K562 (cell line): Measurements from ENCODE around the gene NKAIN1. TPM values are rescaled to one million over a fixed set of nuclear protein-coding genes. Genes with fewer than 3 reads are reported as not detected.

Experiments used
- ATAC-seq: fragments of 200-7000 bp; cut with Tn5 transposase; 3 replicates; pipeline ENCODE4 v1.9.1; 2020; ENCODE audit warnings: moderate library complexity
- BruUV-seq: library from RNA; stranded (reverse); fragments of 400-500 nt; replicated peaks from 2 replicates; lab custom pipeline; 2021; lab: Mats Ljungman, UMichigan
- CTCF ChIA-PET: fragments of 300-600 bp; formaldehyde crosslinking; extraction: SDS; loops from one replicate; lab custom pipeline; 2021; ENCODE audit warnings: low intra/inter-chr PET ratio; lab: Yijun Ruan, JAX
- POLR2A ChIA-PET: fragments of 300-600, 350-650 bp; sonication (Branson Sonifier 250); formaldehyde crosslinking; extraction: SDS; loops from one replicate; lab custom pipeline; 2021; ENCODE audit warnings: antibody characterized with exemption, inconsistent platforms; lab: Yijun Ruan, JAX
- DNase-seq, 4 experiments: peaks; one replicate each; pipeline versions ENCODE4 v3.0.0 to v3.0.0-alpha.2; 2011 to 2018; ENCODE audit warnings: low spot score in 3 of 4, mixed read lengths in 3 of 4; ENCODE audit errors: extremely low read depth in 1 of 4
- FAIRE-seq: peaks from 2 replicates; lab custom pipeline; 2011; peaks lifted over from hg19 to GRCh38; lab: Jason Lieb, UNC
- H2AFZ ChIP-seq: 2 replicates; pipeline ENCODE4 v1.6.0; 2011; ENCODE audit warnings: low read depth, low read length, control low read depth, inconsistent platforms
- H3K27ac ChIP-seq: fragments of 200-600 bp; 3 replicates; pipeline ENCODE4 v1.8.0; 2011; ENCODE audit warnings: low read depth, mild to moderate bottlenecking, control low read depth, inconsistent platforms, low read length, moderate library complexity, mixed read lengths; ENCODE audit errors: extremely low read depth
- H3K27me3 ChIP-seq, 2 experiments: fragments of 300-600 bp in 1 of 2; 2 replicates in 1 of 2; 3 replicates in 1 of 2; pipeline versions ENCODE4 v1.6.0 to v1.8.0; 2011; ENCODE audit warnings: inconsistent platforms in 2 of 2, low read length in 2 of 2, mild to moderate bottlenecking in 1 of 2, mixed read lengths in 1 of 2, moderate library complexity in 1 of 2; ENCODE audit not compliant: control insufficient read depth in 2 of 2, insufficient read depth in 2 of 2
- H3K36me3 ChIP-seq: fragments of 300-600 bp; 3 replicates; pipeline ENCODE4 v1.8.0; 2011; ENCODE audit warnings: mild to moderate bottlenecking, low read length, inconsistent platforms; ENCODE audit not compliant: control insufficient read depth, insufficient read depth
- H3K4me1 ChIP-seq, 2 experiments: fragments of 200-600 bp in 1 of 2; replicated peaks in 1 of 2; 2 replicates in 1 of 2; 3 replicates in 1 of 2; pipeline versions ENCODE4 v1.5.1 to v1.8.0; 2011; ENCODE audit warnings: inconsistent platforms in 2 of 2, low read length in 2 of 2, mild to moderate bottlenecking in 1 of 2, mixed read lengths in 1 of 2, moderate library complexity in 1 of 2; ENCODE audit not compliant: control insufficient read depth in 2 of 2, insufficient read depth in 2 of 2
- H3K4me2 ChIP-seq: 2 replicates; pipeline ENCODE4 v1.6.1; 2011; ENCODE audit warnings: low read length, control low read depth, inconsistent platforms, mixed read lengths; ENCODE audit not compliant: insufficient read depth
- H3K4me3 ChIP-seq: fragments of 200-600 bp; sonication (generic), shearing (Covaris generic); 2 replicates; pipeline ENCODE4 v1.5.1; 2016; ENCODE audit warnings: control low read depth, inconsistent platforms
- H3K79me2 ChIP-seq: fragments of 200-600 bp; 3 replicates; pipeline ENCODE4 v1.8.0; 2011; ENCODE audit warnings: low read length, inconsistent platforms; ENCODE audit not compliant: control insufficient read depth, insufficient read depth
- H3K9ac ChIP-seq, 2 experiments: 2 replicates each; pipeline versions ENCODE4 v1.6.0 to v1.6.1; 2011; ENCODE audit warnings: low read depth in 2 of 2, low read length in 2 of 2, control low read depth in 1 of 2, inconsistent platforms in 1 of 2, mild to moderate bottlenecking in 1 of 2, mixed read lengths in 1 of 2; ENCODE audit not compliant: insufficient read depth in 1 of 2
- H3K9me1 ChIP-seq: one replicate; pipeline ENCODE4 v1.6.0; 2011; ENCODE audit warnings: inconsistent platforms, mild to moderate bottlenecking, low read length, moderate library complexity; ENCODE audit not compliant: control insufficient read depth, insufficient read depth
- H3K9me3 ChIP-seq: replicated peaks from 2 replicates; pipeline ENCODE4 v1.5.1; 2011; ENCODE audit warnings: low read depth, low read length, inconsistent platforms; ENCODE audit not compliant: control insufficient read depth, insufficient read depth
- H4K20me1 ChIP-seq: replicated peaks from 2 replicates; pipeline ENCODE4 v1.6.1; 2011; ENCODE audit warnings: low read length, inconsistent platforms, mixed read lengths; ENCODE audit not compliant: control insufficient read depth, insufficient read depth
- ATF1 ChIP-seq, 2 experiments: fragments of 450-650 bp in 1 of 2; IDR thresholded peaks; 2 replicates each; pipeline ENCODE4 v1.6.1; 2016; ENCODE audit warnings: missing compliant biosample characterization in 1 of 2, missing genetic modification characterization in 1 of 2
- ATF7 ChIP-seq: fragments of 450-650 bp; IDR thresholded peaks from 2 replicates; pipeline ENCODE4 v1.7.1; 2014; ENCODE audit warnings: mild to moderate bottlenecking, moderate library complexity
- BCOR ChIP-seq: fragments of 450-650 bp; IDR thresholded peaks from 2 replicates; pipeline ENCODE4 v1.6.1; 2016
- CREM ChIP-seq: IDR thresholded peaks from 2 replicates; pipeline ENCODE4 v1.6.1; 2014; ENCODE audit warnings: antibody characterized with exemption, low read depth
- EGR1 ChIP-seq: fragments of 450-650 bp; conservative IDR thresholded peaks from 2 replicates; pipeline ENCODE4 v1.6.1; 2017; ENCODE audit warnings: mild to moderate bottlenecking
- GTF2F1 ChIP-seq: IDR thresholded peaks from 2 replicates; pipeline ENCODE4 v1.6.1; 2011; ENCODE audit warnings: low read depth, low read length, improper control_type of control experiment
- JUND ChIP-seq, 2 experiments: IDR thresholded peaks; 2 replicates in 1 of 2; 3 replicates in 1 of 2; pipeline ENCODE4 v1.6.1; 2011; ENCODE audit warnings: borderline replicate concordance in 2 of 2, low read depth in 2 of 2, low read length in 2 of 2, improper control_type of control experiment in 1 of 2, missing biosample characterization in 1 of 2, missing genetic modification characterization in 1 of 2, missing genetic modification reagents in 1 of 2
- KDM1A ChIP-seq, 2 experiments: fragments of 450-650 bp; IDR thresholded peaks; 2 replicates each; pipeline ENCODE4 v1.6.1; 2016; ENCODE audit warnings: mild to moderate bottlenecking in 2 of 2
- MCM7 ChIP-seq, 2 experiments: fragments of 450-650 bp; IDR thresholded peaks; 2 replicates each; pipeline ENCODE4 v1.6.1; 2016 to 2018
- PTBP1 ChIP-seq: fragments of 200-400 bp; formaldehyde crosslinking; IDR thresholded peaks from 2 replicates; pipeline ENCODE4 v1.6.1; 2017; ENCODE audit warnings: low read depth, low read length
- RBM25 ChIP-seq: fragments of 200-400 bp; formaldehyde crosslinking; IDR thresholded peaks from 2 replicates; pipeline ENCODE4 v1.6.1; 2018; ENCODE audit warnings: low read length, low read depth, moderate library complexity; ENCODE audit not compliant: severe bottlenecking
- XRCC3 ChIP-seq: fragments of 450-650 bp; IDR thresholded peaks from 2 replicates; pipeline ENCODE4 v1.6.1; 2017; ENCODE audit warnings: mild to moderate bottlenecking, moderate library complexity
- ZNF316 ChIP-seq: fragments of 450-650 bp; IDR thresholded peaks from 2 replicates; pipeline ENCODE4 v1.6.1; 2016
- ZNF384 ChIP-seq: IDR thresholded peaks from 2 replicates; pipeline ENCODE4 v1.6.1; 2012; ENCODE audit warnings: low read depth, low read length, improper control_type of control experiment
- WGBS: fragments of 100-300 bp; shearing (Covaris generic); methylation state at CpG from one replicate; pipeline ENCODE4 v1.1.6; 2016; ENCODE audit warnings: low coverage, mixed read lengths; ENCODE audit not compliant: insufficient coverage; ENCODE audit errors: missing lambda C conversion rate; 5-methylcytosine and 5-hydroxymethylcytosine counted together
- in situ Hi-C: fragments of 300-500 bp; cut with MboI; formaldehyde crosslinking; loops from 4 replicates; pipeline ENCODE4 v1.15.0; 2018; ENCODE audit warnings: inconsistent platforms, mixed read lengths
- intact Hi-C: fragments of 100-400 bp; cut with micrococcal nuclease; formaldehyde crosslinking; loops from 2 replicates; pipeline ENCODE4 v1.14.2; 2022
- polyA plus RNA-seq, 8 experiments: library from polyadenylated mRNA; depleted of rRNA in 4 of 8; stranded (reverse) in 5 of 8; unstranded in 3 of 8; fragments of >200 nt; fragmentation: Nextera tagmentation in 2 of 8; fragmentation: Illumina TruSeq in 1 of 8; extraction: Ambion mirVana in 2 of 8; extraction: Trizol in 1 of 8; gene quantifications; 2 replicates each; pipeline versions ENCODE4 v1.2.1 to v1.2.3, GENCODE V29; 2011 to 2014; ENCODE audit warnings: inconsistent platforms in 1 of 8, missing spikeins in 1 of 8
- total RNA-seq, 7 experiments: library from RNA; depleted of rRNA in 6 of 7; stranded (reverse); fragments of >200 nt in 6 of 7; fragmentation: Illumina TruSeq in 2 of 7; extraction: Trizol in 2 of 7; gene quantifications; 2 replicates each; pipeline versions ENCODE4 v1.2.1 to v1.2.3, GENCODE V29; 2011 to 2021; ENCODE audit warnings: low replicate concordance in 1 of 7
- TF ChIP-seq, protein P1 (sequence below), 2 experiments: fragments of 450-650 bp in 1 of 2; sonication (generic) in 1 of 2; formaldehyde crosslinking in 1 of 2; IDR thresholded peaks in 1 of 2; conservative IDR thresholded peaks in 1 of 2; 2 replicates each; pipeline versions ENCODE4 v1.6.1 to v1.8.1; 2016 to 2023; ENCODE audit warnings: mild to moderate bottlenecking in 2 of 2, moderate library complexity in 2 of 2, inconsistent platforms in 1 of 2, missing genetic modification reagents in 1 of 2

The NKAIN1 gene
- total and polyA plus RNA-seq, 9 of the 15 experiments (the other 6 are each of a cell fraction or from before 2014, with no cell fraction given): 0.03 to 0.22 (median 0.04) TPM; not detected in 3

DNA sequence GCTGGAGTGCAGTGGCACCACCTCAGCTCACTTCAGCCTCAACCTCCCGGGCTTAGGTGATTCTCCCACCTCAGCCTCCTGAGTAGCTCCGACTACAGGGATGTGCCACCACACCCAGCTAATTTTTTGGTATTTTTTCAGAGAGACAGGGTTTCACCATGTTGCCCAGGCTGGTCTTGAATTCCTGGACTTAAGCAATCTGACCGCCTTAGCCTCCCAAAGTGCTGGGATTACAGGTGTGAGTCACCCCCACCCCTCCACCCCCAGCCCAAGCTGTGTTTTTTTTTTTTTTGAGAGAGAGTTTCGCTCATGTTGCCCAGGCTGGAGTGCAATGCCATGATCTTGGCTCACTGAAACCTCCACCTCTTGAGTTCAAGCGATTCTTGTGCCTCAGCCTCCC is 75.4 kb downstream of the NKAIN1 start:
- peaks cover 28 to 36% of the 10 kb centered on the region in 2 experiments for H3K4me1 ChIP-seq
- no peak for DNase-seq
- no TSS peak for BruUV-seq
- POLR2A ChIA-PET: interaction anchor here (0.9 kb wide), 1 partner anchor 10 kb away, joined by 3 read pairs; no protein-coding TSS in a partner anchor
- TF ChIP-seq EGR1 (0 out of 2 replicates have a peak, but pooled peaks have one; percentile 13), MCM7 (IDR thresholded peaks at IDR 0.05) (no peak)
- H3K9me3 ChIP-seq: no peaks in the 10 kb centered on the region
- CTCF ChIA-PET: no interaction called here
- no peak overlapping the region for H3K9ac ChIP-seq
- in situ Hi-C loops: no loop called here
- whole genome bisulfite sequencing: 33% methylated on average over 5 of the region's 5 CpGs
- H3K27me3 ChIP-seq: no peaks in the 10 kb centered on the region
- intact Hi-C loops: no loop called here
- no peaks in the 10 kb centered on the region for H3K36me3 ChIP-seq
- no peak for ATAC-seq
- H2AFZ ChIP-seq: no peak overlapping the region
- H3K27ac ChIP-seq: no peak overlapping the region
- no peaks in the 10 kb centered on the region for H3K79me2 ChIP-seq
- no peak overlapping the region for H3K4me2 ChIP-seq
- no peaks in the 10 kb centered on the region for H4K20me1 ChIP-seq
- no peak overlapping the region for H3K4me3 ChIP-seq
- FAIRE-seq: no peak
- H3K9me1 ChIP-seq: no peaks in the 10 kb centered on the region

DNA sequence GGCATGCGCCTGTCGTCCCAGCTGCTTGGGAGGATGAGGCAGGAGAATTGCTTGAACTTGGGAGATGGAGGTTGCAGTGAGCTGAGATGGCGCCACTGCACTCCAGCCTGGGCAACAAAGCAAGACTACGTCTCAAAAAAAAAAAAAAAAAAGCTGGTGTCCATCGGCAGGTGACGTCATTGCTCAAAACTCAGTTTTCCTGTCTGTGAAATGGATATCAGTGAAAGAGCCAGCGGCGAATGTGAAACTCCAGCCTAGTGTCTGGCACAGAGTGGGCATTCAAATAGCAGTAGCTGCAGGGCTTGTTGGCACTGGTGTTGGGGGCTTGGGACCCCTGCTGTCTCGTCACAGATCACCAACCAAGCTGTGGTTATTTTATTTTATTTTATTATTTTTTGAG is 75.8 kb downstream of the NKAIN1 start:
- H3K79me2 ChIP-seq: no peaks in the 10 kb centered on the region
- no peaks in the 10 kb centered on the region for H3K27me3 ChIP-seq
- ATAC-seq (no peak), FAIRE-seq (no peak), DNase-seq (no peak)
- intact Hi-C loops (no loop called here), in situ Hi-C loops (no loop called here)
- CTCF ChIA-PET: no interaction called here
- WGBS: 63% methylated on average over 7 of the region's 9 CpGs
- TF ChIP-seq ZNF316 (no peak), KDM1A (IDR thresholded peaks at IDR 0.05) (0 out of 4 replicates have a peak, but pooled peaks of 1 of the 2 experiments have one; percentile 25), ZNF384 (0 out of 2 replicates have a peak, but pooled peaks have one; percentile 32), RBM25 (peak; percentile 77), ATF1 (CRISPR knock-in tag; IDR thresholded peaks at IDR 0.05) (no peak), ATF1 (tag; IDR thresholded peaks at IDR 0.05) (peak; percentile 43; the same call in 1 of the 2 replicates), GTF2F1 (no peak), JUND (IDR thresholded peaks at IDR 0.05; ENCODE audit: borderline replicate concordance, low read depth, low read length) (no peak), JUND (tag; IDR thresholded peaks at IDR 0.05; ENCODE audit: borderline replicate concordance, low read depth, low read length) (peak; percentile 46; the same call in 1 of the 3 replicates), PTBP1 (no peak), ATF7 (peak; percentile 62; the same call in 1 of the 2 replicates), CREM (0 out of 2 replicates have a peak, but pooled peaks have one; percentile 14), BCOR (peak; percentile 85), XRCC3 (no peak)
- TF ChIP-seq, protein P1, sequence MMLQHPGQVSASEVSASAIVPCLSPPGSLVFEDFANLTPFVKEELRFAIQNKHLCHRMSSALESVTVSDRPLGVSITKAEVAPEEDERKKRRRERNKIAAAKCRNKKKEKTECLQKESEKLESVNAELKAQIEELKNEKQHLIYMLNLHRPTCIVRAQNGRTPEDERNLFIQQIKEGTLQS (IDR thresholded peaks at IDR 0.05): peak; percentile 79
- TF ChIP-seq, protein P1 (CRISPR knock-in tag; conservative IDR thresholded peaks at IDR 0.05): no peak
- no peaks in the 10 kb centered on the region for H3K9me3 ChIP-seq
- H2AFZ ChIP-seq: no peak overlapping the region
- H3K36me3 ChIP-seq: no peaks in the 10 kb centered on the region
- no peak overlapping the region for H3K27ac ChIP-seq
- no TSS peak for BruUV-seq
- H3K4me1 ChIP-seq: peaks cover 27 to 39% of the 10 kb centered on the region in 2 experiments
- no peak overlapping the region for H3K4me2 ChIP-seq
- no peak overlapping the region for H3K4me3 ChIP-seq
- no peaks in the 10 kb centered on the region for H3K9me1 ChIP-seq
- peak overlapping the region in 1 of 2 experiments; percentile 36; a peak in 1 of 4 replicates for H3K9ac ChIP-seq
- POLR2A ChIA-PET: interaction anchor here (0.9 kb wide), 1 partner anchor 10 kb away, joined by 3 read pairs; no protein-coding TSS in a partner anchor
- H4K20me1 ChIP-seq: no peaks in the 10 kb centered on the region
